A673 (cell line): Measurements from ENCODE around the gene DENND2D.

Source experiments
- EZH2 ChIP-seq: fragments of 200-600 bp; sonication (generic); IDR thresholded peaks from 2 replicates; pipeline ENCODE4 v1.6.1; 2017; ENCODE audit warnings: borderline replicate concordance, low read depth, mild to moderate bottlenecking, mixed read lengths, antibody characterized with exemption, low read length; ENCODE audit not compliant: poor library complexity, severe bottlenecking
- TF ChIP-seq, protein P1 (sequence below): fragments of 300-800, 200-600 bp; sonication (generic); conservative IDR thresholded peaks from 2 replicates; pipeline ENCODE4 v1.5.1; 2017; ENCODE audit warnings: low read depth, mild to moderate bottlenecking, antibody characterized with exemption, low read length, moderate library complexity, mixed read lengths

DNA sequence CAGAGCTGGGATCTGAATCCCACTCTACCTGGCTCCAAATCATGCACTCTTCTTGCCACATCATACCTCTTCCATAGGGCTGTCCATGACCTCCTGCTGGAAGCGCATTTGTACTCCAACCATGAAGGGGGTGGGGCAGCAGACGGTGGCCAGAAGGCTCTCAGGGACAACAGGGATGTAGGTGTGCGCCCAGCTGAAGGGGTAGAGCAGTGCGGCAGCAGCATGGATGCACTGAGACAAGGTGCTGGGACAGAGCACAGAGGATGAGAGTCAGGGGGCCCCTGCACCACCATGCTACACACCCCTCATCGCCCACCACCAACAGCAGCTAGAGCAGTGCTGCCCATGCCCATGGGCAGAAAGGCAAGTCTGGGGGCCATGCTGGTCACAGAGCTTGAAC, 8.4 kb downstream of the DENND2D start:
- TF ChIP-seq, protein P1, sequence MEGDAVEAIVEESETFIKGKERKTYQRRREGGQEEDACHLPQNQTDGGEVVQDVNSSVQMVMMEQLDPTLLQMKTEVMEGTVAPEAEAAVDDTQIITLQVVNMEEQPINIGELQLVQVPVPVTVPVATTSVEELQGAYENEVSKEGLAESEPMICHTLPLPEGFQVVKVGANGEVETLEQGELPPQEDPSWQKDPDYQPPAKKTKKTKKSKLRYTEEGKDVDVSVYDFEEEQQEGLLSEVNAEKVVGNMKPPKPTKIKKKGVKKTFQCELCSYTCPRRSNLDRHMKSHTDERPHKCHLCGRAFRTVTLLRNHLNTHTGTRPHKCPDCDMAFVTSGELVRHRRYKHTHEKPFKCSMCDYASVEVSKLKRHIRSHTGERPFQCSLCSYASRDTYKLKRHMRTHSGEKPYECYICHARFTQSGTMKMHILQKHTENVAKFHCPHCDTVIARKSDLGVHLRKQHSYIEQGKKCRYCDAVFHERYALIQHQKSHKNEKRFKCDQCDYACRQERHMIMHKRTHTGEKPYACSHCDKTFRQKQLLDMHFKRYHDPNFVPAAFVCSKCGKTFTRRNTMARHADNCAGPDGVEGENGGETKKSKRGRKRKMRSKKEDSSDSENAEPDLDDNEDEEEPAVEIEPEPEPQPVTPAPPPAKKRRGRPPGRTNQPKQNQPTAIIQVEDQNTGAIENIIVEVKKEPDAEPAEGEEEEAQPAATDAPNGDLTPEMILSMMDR: no peak
- TF ChIP-seq EZH2: no peak
